Measurements from ENCODE around the gene RAE1.

The RAE1 gene

GRCh38 chr20:57372581-57373350 is 21.7 kb downstream of the RAE1 start:
- no peak for DNase-seq

GRCh38 chr20:57374343-57374930 is 23.4 kb downstream of the RAE1 start:
- no peak for DNase-seq

GRCh38 chr20:57374931-57375651 is 24.0 kb downstream of the RAE1 start:
- DNase-seq = no peak

- no peak for DNase-seq
These were observed 24.7 kb downstream of the RAE1 start for GRCh38 chr20:57375652-57376230.

GRCh38 chr20:57377350-57377749 is 26.3 kb downstream of the RAE1 start:
- no peak for DNase-seq

GRCh38 chr20:57378107-57378506 is 27.1 kb downstream of the RAE1 start:
- DNase-seq = no peak

- no peak for DNase-seq
These were observed 27.7 kb downstream of the RAE1 start for GRCh38 chr20:57378646-57379262.

GRCh38 chr20:57379263-57379647 is 28.2 kb downstream of the RAE1 start:
- DNase-seq = peak; percentile 28

GRCh38 chr20:57380081-57380750 is 29.2 kb downstream of the RAE1 start:
- no peak for DNase-seq

GRCh38 chr20:57381596-57382503 is 30.8 kb downstream of the RAE1 start:
- DNase-seq = peak; percentile 86

GRCh38 chr20:57382516-57382915 is 31.5 kb downstream of the RAE1 start:
- no peak for DNase-seq

GRCh38 chr20:57383447-57384347 is 32.6 kb downstream of the RAE1 start:
- DNase-seq = no peak

- DNase-seq = no peak
These were observed 33.4 kb downstream of the RAE1 start for GRCh38 chr20:57384486-57384885.

GRCh38 chr20:57384953-57385761 is 34.1 kb downstream of the RAE1 start:
- DNase-seq = no peak

- DNase-seq = no peak
These were observed 34.9 kb downstream of the RAE1 start for GRCh38 chr20:57385940-57386339.

- no peak for DNase-seq
These were observed 35.7 kb downstream of the RAE1 start for GRCh38 chr20:57386762-57387161.

- no peak for DNase-seq
These were observed 36.4 kb downstream of the RAE1 start for GRCh38 chr20:57387463-57387862.

- no peak for DNase-seq
These were observed 36.9 kb downstream of the RAE1 start for GRCh38 chr20:57387945-57388371.

- DNase-seq = peak; percentile 68
These were observed 38.1 kb downstream of the RAE1 start for GRCh38 chr20:57388953-57389694.
